Gastroesophageal sphincter (tissue), 3 donors: ENCODE data around the gene HSPBAP1.

ENCODE experiments used
- CTCF ChIP-seq, 4 experiments: fragments of 200-600 bp in 2 of 4; fragments of 450-650 bp in 2 of 4; sonication (generic) in 1 of 4; IDR thresholded peaks; one replicate each; pipeline ENCODE4 v1.5.1; 2017 to 2019; ENCODE audit warnings: antibody characterized with exemption in 4 of 4, mild to moderate bottlenecking in 2 of 4, moderate library complexity in 2 of 4
- POLR2AphosphoS5 ChIP-seq: sonication (generic); formaldehyde crosslinking; IDR thresholded peaks from one replicate; pipeline ENCODE4 v1.6.1; 2017; ENCODE audit warnings: antibody characterized with exemption

GRCh38 chr3:122716667-122717066 lies 77.0 kb downstream of the HSPBAP1 start:
- TF ChIP-seq CTCF (IDR thresholded peaks at IDR 0.05) (no peak), POLR2AphosphoS5 (no peak)
